ENCODE results near the gene PREX1.

The PREX1 gene

GRCh38 chr20:48703107-48703506 lies 124.7 kb downstream of the PREX1 start:
- DNase-seq (ENCODE audit: low read depth in 1 of 2, low spot score in 1 of 2), result no peak
- TF ChIP-seq, protein P1, sequence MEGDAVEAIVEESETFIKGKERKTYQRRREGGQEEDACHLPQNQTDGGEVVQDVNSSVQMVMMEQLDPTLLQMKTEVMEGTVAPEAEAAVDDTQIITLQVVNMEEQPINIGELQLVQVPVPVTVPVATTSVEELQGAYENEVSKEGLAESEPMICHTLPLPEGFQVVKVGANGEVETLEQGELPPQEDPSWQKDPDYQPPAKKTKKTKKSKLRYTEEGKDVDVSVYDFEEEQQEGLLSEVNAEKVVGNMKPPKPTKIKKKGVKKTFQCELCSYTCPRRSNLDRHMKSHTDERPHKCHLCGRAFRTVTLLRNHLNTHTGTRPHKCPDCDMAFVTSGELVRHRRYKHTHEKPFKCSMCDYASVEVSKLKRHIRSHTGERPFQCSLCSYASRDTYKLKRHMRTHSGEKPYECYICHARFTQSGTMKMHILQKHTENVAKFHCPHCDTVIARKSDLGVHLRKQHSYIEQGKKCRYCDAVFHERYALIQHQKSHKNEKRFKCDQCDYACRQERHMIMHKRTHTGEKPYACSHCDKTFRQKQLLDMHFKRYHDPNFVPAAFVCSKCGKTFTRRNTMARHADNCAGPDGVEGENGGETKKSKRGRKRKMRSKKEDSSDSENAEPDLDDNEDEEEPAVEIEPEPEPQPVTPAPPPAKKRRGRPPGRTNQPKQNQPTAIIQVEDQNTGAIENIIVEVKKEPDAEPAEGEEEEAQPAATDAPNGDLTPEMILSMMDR (IDR thresholded peaks at IDR 0.05; ENCODE audit: insufficient read depth, low read length), result no peak
- TF ChIP-seq REST (IDR thresholded peaks at IDR 0.05; ENCODE audit: insufficient replicate concordance, low read depth) (no peak), POLR2AphosphoS5 (IDR thresholded peaks at IDR 0.05; ENCODE audit: low read depth) (no peak), SPI1 (IDR thresholded peaks at IDR 0.05; ENCODE audit: borderline replicate concordance, low read depth) (no peak), GABPA (IDR thresholded peaks at IDR 0.05; ENCODE audit: low read depth) (no peak)

DNA sequence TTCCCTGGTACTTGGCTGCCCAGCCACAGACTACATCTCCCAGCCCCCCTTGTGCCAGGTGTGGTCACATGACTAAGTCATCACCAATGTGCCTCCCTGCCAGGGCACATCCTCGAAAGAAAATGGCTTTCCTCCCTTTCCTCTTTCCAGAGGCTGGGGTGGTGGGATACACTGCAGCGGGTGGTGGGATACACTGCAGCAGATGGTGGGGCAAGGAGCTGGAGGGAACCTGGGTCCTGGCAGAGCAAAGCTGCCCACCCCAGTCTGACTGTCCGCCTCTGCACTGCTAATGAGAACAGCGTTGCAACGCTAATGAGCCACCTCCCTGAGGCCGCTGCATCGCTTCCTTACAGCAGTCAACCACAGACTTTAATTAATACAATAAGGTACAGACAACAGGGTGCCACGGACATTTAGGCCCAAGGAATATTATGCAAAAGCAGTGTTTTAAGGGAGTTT lies 125.3 kb downstream of the PREX1 start:
- Histone ChIP-seq H3K4me3 (replicated peaks; ENCODE audit: insufficient read depth, low read length) (no peak overlapping the region), H3K27ac (replicated peaks) (no peak overlapping the region), H3K27me3 (ENCODE audit: insufficient read depth, poor library complexity, severe bottlenecking) (no peaks in the 10 kb centered on the region)
- TF ChIP-seq REST (IDR thresholded peaks at IDR 0.05; ENCODE audit: insufficient replicate concordance, low read depth) (no peak), POLR2AphosphoS5 (IDR thresholded peaks at IDR 0.05; ENCODE audit: low read depth) (no peak)
- TF ChIP-seq, protein P1 (IDR thresholded peaks at IDR 0.05; ENCODE audit: insufficient read depth, low read length), result no peak
- DNase-seq (ENCODE audit: low read depth in 1 of 2, low spot score in 1 of 2), result no peak

More at GRCh38 chr20:48703107-48703506, 124.7 kb downstream of the PREX1 start:
- H3K27me3 ChIP-seq (ENCODE audit: insufficient read depth, poor library complexity, severe bottlenecking), result no peaks in the 10 kb centered on the region
- H3K27ac ChIP-seq (replicated peaks), result no peak overlapping the region
- H3K4me3 ChIP-seq (replicated peaks; ENCODE audit: insufficient read depth, low read length), result no peak overlapping the region

- Histone ChIP-seq H3K4me3 (replicated peaks; ENCODE audit: insufficient read depth, low read length) (no peak overlapping the region), H3K27ac (replicated peaks) (no peak overlapping the region), H3K27me3 (ENCODE audit: insufficient read depth, poor library complexity, severe bottlenecking) (no peaks in the 10 kb centered on the region)
- no peak for DNase-seq (ENCODE audit: low read depth in 1 of 2, low spot score in 1 of 2)
- TF ChIP-seq GABPA (IDR thresholded peaks at IDR 0.05; ENCODE audit: low read depth) (no peak), POLR2AphosphoS5 (IDR thresholded peaks at IDR 0.05; ENCODE audit: low read depth) (no peak), SPI1 (IDR thresholded peaks at IDR 0.05; ENCODE audit: borderline replicate concordance, low read depth) (no peak), REST (IDR thresholded peaks at IDR 0.05; ENCODE audit: insufficient replicate concordance, low read depth) (no peak)
- TF ChIP-seq, protein P1 (IDR thresholded peaks at IDR 0.05; ENCODE audit: insufficient read depth, low read length), result no peak
These were observed 126.1 kb downstream of the PREX1 start for GRCh38 chr20:48701702-48702101.

Data from HL-60 (cell line).